C4-2B (cell line): ENCODE results near the gene LRP1B.

Source experiments
- H3K27ac ChIP-seq: fragments of 450-650 bp; 2 replicates; pipeline ENCODE4 v1.5.1; 2017
- ZFX ChIP-seq: fragments of 450-650 bp; IDR thresholded peaks from 2 replicates; pipeline ENCODE4 v1.6.1; 2017
- TF ChIP-seq, protein P1 (sequence below): fragments of 450-650 bp; conservative IDR thresholded peaks from 2 replicates; pipeline ENCODE4 v1.5.1; 2017; ENCODE audit warnings: mild to moderate bottlenecking

The LRP1B gene

DNA sequence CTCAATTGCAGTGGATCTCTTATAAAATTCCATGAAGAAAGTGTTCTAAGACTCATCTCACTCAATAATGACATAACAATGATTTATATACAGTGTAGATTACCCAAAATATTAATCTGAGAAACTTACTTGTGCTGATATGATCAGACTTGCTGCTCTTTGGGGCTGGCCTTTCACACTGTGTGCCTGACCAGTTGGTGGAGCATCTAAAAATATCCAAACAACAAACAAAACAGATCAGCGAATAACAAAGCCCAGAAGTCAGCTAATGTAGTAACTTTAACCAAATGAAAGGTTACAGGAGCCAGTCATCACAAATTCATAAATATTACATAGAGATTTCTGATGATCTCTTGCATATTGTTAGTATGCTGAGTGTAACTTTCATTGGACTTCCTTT is 1883.9 kb downstream of the LRP1B start:
- no peak for TF ChIP-seq ZFX
- TF ChIP-seq, protein P1, sequence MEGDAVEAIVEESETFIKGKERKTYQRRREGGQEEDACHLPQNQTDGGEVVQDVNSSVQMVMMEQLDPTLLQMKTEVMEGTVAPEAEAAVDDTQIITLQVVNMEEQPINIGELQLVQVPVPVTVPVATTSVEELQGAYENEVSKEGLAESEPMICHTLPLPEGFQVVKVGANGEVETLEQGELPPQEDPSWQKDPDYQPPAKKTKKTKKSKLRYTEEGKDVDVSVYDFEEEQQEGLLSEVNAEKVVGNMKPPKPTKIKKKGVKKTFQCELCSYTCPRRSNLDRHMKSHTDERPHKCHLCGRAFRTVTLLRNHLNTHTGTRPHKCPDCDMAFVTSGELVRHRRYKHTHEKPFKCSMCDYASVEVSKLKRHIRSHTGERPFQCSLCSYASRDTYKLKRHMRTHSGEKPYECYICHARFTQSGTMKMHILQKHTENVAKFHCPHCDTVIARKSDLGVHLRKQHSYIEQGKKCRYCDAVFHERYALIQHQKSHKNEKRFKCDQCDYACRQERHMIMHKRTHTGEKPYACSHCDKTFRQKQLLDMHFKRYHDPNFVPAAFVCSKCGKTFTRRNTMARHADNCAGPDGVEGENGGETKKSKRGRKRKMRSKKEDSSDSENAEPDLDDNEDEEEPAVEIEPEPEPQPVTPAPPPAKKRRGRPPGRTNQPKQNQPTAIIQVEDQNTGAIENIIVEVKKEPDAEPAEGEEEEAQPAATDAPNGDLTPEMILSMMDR, result no peak
- no peak overlapping the region for H3K27ac ChIP-seq

DNA sequence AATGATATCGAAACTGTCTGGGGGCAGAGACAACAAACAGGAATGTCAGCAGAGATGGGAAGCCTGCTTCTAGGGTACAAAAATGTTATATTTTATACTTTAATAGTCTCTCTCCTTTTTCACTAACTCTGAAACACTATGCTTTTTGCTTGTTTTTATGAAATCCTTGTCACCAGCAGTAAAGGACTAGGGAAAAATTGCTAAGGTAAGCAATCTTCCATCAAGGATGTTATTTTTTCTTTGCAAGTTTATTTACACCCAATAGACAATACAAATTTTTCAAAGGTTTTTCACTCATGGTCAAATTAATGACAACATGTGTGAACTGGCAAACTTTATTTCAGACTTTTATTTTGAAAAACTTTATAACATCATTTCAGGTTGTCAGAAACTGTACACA is 1884.8 kb downstream of the LRP1B start:
- H3K27ac ChIP-seq, result no peak overlapping the region
- TF ChIP-seq ZFX, result no peak
- TF ChIP-seq, protein P1, result no peak

DNA sequence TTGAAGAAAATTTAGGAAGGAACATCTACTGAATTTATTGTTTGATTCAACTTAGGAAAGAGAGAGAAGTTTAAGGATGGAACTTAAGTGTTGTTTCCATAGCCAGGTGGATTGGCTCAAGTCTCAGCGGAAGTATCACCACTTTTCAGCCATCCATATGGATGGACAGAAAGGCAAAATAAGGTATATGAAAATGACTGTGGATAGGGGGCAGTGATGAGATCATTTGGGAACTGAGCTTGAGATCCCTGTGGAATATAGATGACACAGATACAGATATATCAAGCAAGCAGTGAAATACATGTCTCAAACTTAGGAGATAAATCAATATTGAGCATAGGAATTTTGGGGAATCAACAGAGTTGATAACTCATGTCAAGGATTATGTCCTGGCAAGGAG is 1887.9 kb downstream of the LRP1B start:
- no peak overlapping the region for H3K27ac ChIP-seq
- TF ChIP-seq, protein P1, result 0 out of 2 replicates have a peak, but pooled peaks have one; percentile 13
- no peak for TF ChIP-seq ZFX

DNA sequence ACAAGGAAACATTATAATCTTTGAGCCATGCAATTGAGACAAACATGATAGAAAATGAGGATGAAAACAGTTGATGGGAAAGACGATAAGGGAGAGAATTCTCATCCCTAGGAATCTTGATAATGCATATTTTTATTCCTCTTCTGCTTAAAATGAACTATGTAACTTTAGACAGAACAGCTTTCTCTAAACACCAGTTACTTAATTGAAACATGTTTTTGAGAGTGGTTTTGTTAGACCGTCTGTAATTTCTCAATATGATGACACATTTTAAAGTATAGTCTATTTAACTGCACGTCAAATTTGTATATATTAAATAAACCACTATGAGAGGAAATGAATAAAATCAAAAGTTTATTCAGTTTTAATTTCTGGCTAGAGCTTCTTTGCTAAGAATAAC is 1896.7 kb downstream of the LRP1B start:
- H3K27ac ChIP-seq, result no peak overlapping the region
- TF ChIP-seq, protein P1, result no peak
- no peak for TF ChIP-seq ZFX

DNA sequence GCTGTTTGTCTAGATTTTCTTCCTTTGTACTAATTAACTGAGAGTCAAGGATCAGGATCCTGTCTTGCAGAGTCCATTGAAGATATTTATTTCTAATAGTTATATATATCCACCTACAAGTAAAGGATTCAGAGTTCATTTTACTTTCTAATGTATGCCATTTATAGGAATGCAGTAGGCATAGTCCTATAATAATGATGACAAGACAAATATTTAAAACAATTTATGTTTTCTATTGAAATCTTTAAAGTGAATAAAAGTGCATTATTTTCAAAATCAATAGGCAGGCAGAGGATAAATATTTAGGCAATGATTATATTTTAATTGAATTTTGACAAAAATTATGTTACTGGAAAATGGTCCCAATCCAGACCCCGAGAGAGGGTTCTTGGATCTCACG is 1919.9 kb downstream of the LRP1B start:
- H3K27ac ChIP-seq, result no peak overlapping the region
- no peak for TF ChIP-seq ZFX
- TF ChIP-seq, protein P1, result no peak

DNA sequence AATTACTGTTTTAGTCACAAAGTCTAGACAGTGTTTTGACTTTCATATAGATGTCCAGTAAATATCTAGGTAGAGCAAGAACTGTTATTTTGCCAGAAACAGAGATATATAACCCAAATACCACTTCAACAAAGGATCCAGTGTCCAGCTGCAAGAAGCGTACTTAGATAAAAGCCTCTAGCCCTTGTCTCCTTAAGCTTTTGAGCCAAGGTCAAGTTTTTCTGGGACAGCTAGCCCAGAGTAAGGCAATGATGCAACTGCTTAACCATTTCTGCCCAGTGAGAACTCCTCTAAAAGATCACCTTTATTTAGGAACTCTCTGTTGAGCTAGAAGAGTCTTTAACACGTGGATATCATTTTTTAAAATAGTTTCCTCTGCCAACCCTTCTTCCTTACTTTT is 1925.7 kb downstream of the LRP1B start:
- no peak overlapping the region for H3K27ac ChIP-seq
- TF ChIP-seq, protein P1, result no peak
- TF ChIP-seq ZFX, result no peak

DNA sequence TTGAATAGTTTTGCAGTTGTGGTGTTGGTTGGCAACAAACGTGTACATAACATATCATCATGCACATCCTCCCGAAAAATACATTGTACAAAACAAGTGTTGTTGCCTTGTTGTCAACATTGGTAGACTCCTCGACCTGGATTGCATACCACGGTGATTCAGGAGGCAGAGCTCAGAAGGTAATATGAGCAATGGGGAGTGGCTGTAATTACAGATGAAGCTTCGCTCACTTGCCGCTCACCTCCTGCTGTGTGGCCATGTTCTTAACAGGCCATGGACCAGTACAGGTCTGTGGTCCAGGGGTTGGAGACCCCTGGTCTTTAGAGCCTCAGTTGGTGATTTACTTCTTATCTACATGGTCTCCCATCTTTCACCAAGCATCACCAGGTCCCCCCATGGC is 1927.5 kb downstream of the LRP1B start:
- no peak for TF ChIP-seq ZFX
- TF ChIP-seq, protein P1, result no peak

More for the DNA sequence above, 1927.5 kb downstream of the LRP1B start:
- H3K27ac ChIP-seq, result no peak overlapping the region
